Renal cortical epithelial cell (primary cell): ENCODE results near the gene SYT7. TPM values are rescaled to one million over a fixed set of nuclear protein-coding genes. Genes with fewer than 3 reads are reported as not detected.

ENCODE experiments used
- DNase-seq: peaks from one replicate; pipeline ENCODE4 v3.0.0-alpha.2; 2011; ENCODE audit warnings: low read depth
- total RNA-seq: library from RNA; depleted of rRNA; stranded (reverse); fragments of >200 nt; gene quantifications from 2 replicates; pipeline ENCODE4 v1.2.3, GENCODE V29; 2014

SYT7 gene
- total RNA-seq, 1 donor from 2014 or later, result 0.35 TPM

GRCh38 chr11:61516675-61517572 is 64.0 kb downstream of the SYT7 start:
- no peak for DNase-seq

GRCh38 chr11:61516191-61516590 is 64.7 kb downstream of the SYT7 start:
- DNase-seq, result no peak

DNA sequence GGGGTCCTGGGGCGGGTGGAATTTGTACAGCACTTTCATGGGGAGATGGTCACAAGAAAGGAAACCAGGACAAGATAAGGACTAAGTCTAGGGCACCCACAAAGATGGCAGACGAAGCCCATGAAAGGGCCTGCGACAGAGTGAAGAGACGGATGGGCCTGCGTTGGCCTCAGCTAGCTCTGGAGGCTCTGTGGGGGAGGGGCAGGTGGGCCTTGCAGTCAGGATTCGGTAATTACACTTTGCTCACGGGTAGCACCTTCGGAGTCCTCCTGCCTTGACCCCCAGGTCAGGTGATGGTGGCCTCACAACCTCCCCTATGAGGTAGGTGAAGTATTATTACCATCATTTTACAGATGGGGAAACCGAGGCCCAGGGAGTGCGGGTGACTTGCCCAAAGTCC is 65.2 kb downstream of the SYT7 start:
- no peak for DNase-seq

- DNase-seq, result no peak
Measured at GRCh38 chr11:61514050-61514917, 66.6 kb downstream of the SYT7 start.

DNA sequence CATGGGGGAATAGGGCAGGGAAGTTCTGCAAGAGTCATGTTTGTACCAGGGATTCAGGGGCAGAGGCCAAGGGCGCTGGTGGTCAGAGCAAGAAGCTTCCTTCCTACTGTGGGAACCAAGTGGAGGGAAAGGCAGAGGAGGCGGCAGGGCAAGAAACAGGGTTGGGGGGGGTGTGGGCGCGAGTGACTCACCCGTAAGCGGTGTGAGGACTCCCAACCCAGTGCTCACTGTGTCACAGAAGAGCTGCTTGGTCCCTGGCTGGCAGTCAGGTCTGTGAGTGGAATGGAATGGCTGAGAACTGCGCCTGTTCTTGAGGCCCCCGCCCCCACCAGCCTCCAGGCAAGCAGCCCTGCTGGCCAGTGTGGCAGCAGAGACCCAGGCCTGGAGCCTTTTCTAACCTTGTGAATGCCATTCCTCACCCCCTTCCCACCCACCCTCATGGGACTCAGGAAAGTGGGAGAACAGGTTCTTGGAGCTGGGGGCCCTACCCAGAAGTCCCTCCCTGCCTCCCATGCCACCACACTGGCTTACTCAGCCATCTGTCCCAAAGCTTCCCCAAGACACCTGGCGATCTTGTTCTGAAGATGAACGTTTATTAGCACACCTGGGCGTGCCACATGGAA is 67.6 kb downstream of the SYT7 start:
- DNase-seq, result no peak

GRCh38 chr11:61512435-61512834 is 68.4 kb downstream of the SYT7 start:
- no peak for DNase-seq

GRCh38 chr11:61511383-61511782 is 69.5 kb downstream of the SYT7 start:
- no peak for DNase-seq

- no peak for DNase-seq
Measured at GRCh38 chr11:61510974-61511373, 69.9 kb downstream of the SYT7 start.

DNA sequence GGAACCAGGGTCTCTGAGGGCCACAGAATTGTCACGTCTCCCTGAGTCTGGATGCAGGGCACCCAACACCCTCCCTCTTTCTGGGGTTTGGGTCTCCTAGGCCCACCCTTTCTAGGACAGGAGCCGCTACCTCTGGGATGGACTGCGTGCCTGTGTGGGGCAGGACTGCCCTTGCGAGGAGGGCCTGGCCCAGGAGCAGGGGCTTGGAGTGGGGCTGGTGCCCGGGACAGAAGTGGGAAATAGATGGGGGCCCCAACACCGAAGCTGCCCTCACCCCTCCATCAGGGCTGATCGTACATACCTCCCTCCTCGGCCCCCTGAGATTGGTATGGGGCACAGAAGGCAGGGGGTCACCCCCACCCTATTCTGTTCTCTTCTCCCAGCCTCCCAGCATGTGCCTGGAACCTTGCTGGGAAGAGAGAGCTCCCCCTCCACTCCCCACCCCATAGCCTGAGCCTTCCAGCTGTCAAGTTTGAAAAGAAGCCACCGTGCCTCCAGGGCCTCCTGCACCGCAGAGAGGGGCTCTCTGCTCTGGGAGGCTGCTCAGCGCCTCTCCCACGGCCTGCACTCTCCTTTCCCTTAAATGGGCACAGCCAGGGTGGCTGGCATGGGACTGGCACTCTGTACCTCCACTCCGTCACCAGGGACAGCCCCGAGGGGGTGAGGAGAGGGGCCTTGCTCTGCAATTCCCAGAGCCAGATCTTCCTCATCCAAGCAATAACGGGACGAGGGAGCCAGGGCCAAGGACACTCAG is 70.5 kb downstream of the SYT7 start:
- no peak for DNase-seq

- DNase-seq, result peak; percentile 42
Measured at GRCh38 chr11:61509043-61510029, 71.5 kb downstream of the SYT7 start.

DNA sequence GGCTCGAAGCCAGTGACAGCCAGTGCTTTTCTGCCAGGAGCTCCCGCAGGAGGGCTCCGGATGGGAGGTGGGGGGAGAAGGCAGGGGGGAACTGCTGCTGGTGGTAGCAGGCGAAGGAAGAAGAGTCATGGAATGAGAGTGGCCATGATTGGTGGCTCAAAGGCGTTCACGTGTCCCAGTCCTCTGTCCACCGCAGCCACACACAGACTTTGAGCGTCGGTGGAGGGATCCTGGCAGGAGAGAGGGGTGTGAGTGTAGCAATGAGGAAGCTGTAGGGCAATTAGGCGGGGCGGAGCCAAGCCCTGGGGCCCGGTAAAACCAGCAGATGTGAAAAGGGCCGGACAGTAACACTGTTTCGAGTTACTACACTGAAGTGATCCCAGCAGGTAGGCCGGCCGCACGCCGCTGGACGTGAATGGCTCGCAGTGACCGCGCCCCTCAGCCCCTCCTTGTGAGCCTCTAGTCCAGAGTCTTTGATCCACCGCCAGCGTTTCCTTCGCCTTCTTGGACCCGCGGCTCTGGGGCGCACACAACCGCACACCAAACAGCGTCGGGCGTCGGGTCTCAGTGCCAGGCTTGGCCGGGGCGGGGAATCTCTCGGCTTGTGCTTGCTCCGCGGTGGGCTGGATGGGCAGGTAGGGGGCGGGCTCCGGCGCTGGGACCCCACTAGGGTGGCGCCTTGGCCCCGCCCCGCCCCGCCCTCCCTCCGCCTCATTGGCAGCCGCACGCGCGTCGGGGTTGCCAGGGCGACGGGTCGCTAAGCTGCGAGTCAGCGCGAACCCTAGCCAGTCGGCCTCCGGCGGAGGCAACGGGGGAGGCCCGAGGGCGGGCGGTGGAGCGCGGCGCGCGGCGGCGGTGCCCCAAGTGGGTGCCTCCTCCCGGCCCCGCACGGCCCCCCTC is 72.7 kb downstream of the SYT7 start, which contains the start of gene LRRC10B:
LRRC10B (plus strand) TSS at position 788 of the 900 bp plus-strand sequence. CDS start 250 bp downstream, outside the sequence.
- peak; percentile 6 for DNase-seq

DNA sequence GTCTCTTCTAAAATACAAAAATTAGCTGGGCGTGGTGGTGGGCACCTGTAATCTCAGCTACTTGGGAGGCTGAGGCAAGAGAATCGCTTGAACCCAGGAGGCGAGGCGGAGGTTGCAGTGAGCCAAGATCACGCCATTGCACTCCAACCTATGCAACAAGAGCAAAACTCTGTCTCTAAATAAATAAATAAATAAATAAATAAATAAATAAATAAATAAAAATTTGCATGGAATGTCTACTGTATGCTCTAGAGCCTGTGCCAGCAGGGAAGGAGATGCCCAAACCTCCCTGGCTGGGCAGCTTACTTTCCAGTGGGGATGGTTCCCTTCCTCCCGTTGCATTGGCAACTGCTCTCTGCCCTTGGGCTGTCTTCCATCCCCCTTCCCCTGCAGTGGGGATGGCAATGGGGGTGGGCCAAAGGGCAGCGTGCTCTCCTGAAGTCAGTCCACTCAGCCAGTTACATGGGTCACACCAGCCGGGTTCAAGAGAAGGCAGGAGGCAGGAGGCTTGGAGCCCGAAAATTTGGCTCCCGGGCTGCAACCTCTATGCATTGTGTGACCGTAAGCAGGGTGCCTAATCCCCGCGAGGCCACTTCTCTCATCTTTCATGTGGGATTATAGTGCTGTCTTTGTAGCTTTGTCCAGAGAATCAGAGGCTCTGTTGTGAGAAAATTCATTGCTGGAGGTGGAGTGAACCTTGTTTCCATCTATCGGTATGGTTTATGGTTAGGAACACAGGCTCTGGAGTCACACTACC is 73.7 kb downstream of the SYT7 start:
- no peak for DNase-seq

DNA sequence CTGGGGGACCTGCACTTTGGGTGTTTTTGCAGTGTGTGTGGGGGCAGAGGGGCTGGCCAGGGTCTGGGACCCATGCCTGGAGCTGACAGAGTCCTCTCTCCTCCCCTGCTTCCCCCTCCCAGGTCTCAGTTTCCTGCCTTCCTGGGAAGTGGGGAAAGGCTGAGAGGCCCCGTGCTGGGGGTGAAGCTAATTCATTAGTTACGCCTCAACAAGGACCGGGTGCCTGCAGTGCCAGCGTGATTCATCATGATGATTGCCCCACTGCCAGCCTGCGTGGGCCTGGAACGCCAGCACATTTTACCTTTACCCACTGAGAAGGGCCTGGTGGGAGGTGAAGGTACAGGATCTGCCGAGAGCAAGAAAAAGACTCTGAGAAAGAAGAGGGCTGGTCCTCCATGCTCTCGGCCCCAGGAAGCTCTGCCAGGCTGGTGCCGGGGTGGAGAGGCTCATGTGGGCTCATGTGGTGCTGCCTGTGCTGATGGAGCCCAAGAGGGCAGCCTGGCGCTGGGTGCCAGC is 75.2 kb downstream of the SYT7 start:
- DNase-seq, result peak; percentile 84

- no peak for DNase-seq
Measured at GRCh38 chr11:61505106-61505505, 75.8 kb downstream of the SYT7 start.

GRCh38 chr11:61503135-61503770 is 77.6 kb downstream of the SYT7 start:
- no peak for DNase-seq

DNA sequence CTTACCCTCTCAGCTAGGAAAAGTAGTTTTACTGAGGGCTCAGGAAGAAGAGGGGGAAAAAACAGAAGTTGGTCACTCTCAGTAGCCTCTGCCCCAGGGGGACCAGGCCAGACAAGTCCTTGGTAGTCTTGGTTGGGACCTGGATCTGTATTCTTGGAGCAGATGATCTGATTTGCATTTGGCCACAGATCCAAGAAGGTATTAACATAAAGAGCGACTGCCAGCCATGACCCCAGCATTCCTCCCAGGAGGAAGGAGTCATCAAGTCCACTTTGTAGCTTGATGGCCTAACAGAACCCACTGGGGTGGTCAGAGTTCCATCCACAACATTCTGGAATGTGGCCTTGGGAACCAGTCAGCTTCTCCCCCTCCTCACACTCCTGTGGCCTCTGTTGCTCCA is 78.4 kb downstream of the SYT7 start:
- peak; percentile 38 for DNase-seq

DNA sequence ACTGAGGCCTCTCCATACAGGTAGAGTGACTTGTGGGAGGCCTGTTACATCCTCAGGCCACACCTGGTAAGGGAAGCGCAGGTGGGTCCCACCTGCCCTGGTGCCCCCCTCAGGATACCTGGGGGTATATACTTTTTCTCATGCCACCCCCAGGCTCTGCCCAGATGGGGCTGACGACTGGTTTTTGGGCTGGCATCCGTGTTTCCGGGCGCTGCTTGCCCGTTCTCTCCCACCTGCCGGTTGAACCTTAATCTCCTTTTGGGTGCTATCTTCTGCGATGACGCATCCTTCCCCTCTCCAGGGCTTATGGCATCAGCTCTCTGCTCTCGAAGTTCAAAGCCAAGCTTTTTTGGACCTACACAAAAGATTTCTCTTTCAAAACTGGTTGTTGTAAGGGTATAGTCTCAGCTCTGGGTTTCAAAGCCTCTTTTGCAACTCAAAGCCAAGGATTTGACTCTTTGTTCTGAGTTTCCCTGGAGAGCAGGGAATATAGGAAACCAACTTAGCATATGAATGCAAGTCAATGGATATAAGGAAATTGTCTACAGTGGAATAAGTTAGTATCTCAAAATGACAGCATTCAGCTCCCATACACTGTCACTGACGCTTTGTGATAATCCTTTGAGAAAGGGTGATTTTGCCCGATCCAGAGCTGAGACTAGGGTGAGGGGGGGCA is 80.9 kb downstream of the SYT7 start:
- no peak for DNase-seq
